M059J (cell line): ENCODE measurements around the gene SUOX. TPM values are rescaled to one million over a fixed set of nuclear protein-coding genes. Genes with fewer than 3 reads are reported as not detected.

Experiments used
- total RNA-seq: library from RNA; depleted of rRNA; stranded (reverse); fragments of >200 nt; shearing (Covaris generic); gene quantifications from 2 replicates; pipeline ENCODE4 v1.2.3, GENCODE V29; 2014; rRNA removed

The SUOX gene
- total RNA-seq, 1 experiment from 2014 or later, result 17.0 TPM

Other genes starting within 250 kb of the SUOX start
- 144 and 154 TPM in 2 replicates for gene SARNP, start 179.6 kb upstream of the SUOX start, total RNA-seq
- 22.5 and 48.2 TPM in 2 replicates for gene ORMDL2, start 179.2 kb upstream of the SUOX start, total RNA-seq
- 34.5 and 42.3 TPM in 2 replicates for gene DNAJC14, start 167.7 kb upstream of the SUOX start, total RNA-seq
- 1.5 and 2.9 TPM in 2 replicates for gene MMP19, start 154.3 kb upstream of the SUOX start, total RNA-seq
- gene PYM1, start 69.4 kb upstream of the SUOX start, total RNA-seq, result 26.8 and 28.0 TPM in 2 replicates
- gene DGKA, start 66.1 kb upstream of the SUOX start, total RNA-seq, result 21.7 and 31.3 TPM in 2 replicates
- gene PMEL, start 31.2 kb upstream of the SUOX start, total RNA-seq, result 0.54 and 0.69 TPM in 2 replicates
- 112 and 148 TPM in 2 replicates for gene CDK2, start 30.4 kb upstream of the SUOX start, total RNA-seq
- 58.1 and 71.3 TPM in 2 replicates for gene RAB5B, start 23.2 kb upstream of the SUOX start, total RNA-seq
- 0.57 and 1.2 TPM in 2 replicates for gene IKZF4, start 23.8 kb downstream of the SUOX start, total RNA-seq
- 1,969 and 2,525 TPM in 2 replicates for gene RPS26, start 44.6 kb downstream of the SUOX start, total RNA-seq
- 0.37 TPM in 1 of 2 replicates, not detected in the other for gene ERBB3, start 82.9 kb downstream of the SUOX start, total RNA-seq
- gene PA2G4, start 107.3 kb downstream of the SUOX start, total RNA-seq, result 134 and 184 TPM in 2 replicates
- gene RPL41, start 119.4 kb downstream of the SUOX start, total RNA-seq, result 2,885 and 2,938 TPM in 2 replicates
- 1.4 and 2.1 TPM in 2 replicates for gene ZC3H10, start 121.0 kb downstream of the SUOX start, total RNA-seq
- gene ESYT1, start 131.0 kb downstream of the SUOX start, total RNA-seq, result 86.5 and 117 TPM in 2 replicates
- 84.5 and 88.7 TPM in 2 replicates for gene MYL6B, start 155.3 kb downstream of the SUOX start, total RNA-seq
- 2,913 and 3,348 TPM in 2 replicates for gene MYL6, start 161.1 kb downstream of the SUOX start, total RNA-seq
- 32.4 and 34.5 TPM in 2 replicates for gene SMARCC2, start 192.2 kb downstream of the SUOX start, total RNA-seq
- 42.8 and 54.9 TPM in 2 replicates for gene RNF41, start 224.6 kb downstream of the SUOX start, total RNA-seq
- 64.4 and 73.3 TPM in 2 replicates for gene NABP2, start 227.1 kb downstream of the SUOX start, total RNA-seq
- not detected in 2 replicates for gene SLC39A5, start 232.8 kb downstream of the SUOX start, total RNA-seq